Suprapubic skin (tissue), 3 donors: Measurements from ENCODE around the gene MAPK8IP2.

Experiments
- POLR2A ChIP-seq, 2 donors: fragments of 450-650 bp; IDR thresholded peaks; one replicate each; pipeline ENCODE4 v1.6.1; 2017; ENCODE audit warnings: antibody characterized with exemption in 2 of 2, mild to moderate bottlenecking in 2 of 2, moderate library complexity in 2 of 2
- TF ChIP-seq, protein P1 (sequence below), 2 donors: fragments of 200-600 bp in 1 of 2; fragments of 450-650 bp in 1 of 2; sonication (generic) in 1 of 2; IDR thresholded peaks; one replicate each; pipeline ENCODE4 v1.5.1; 2016 to 2019; ENCODE audit warnings: antibody characterized with exemption in 2 of 2, mild to moderate bottlenecking in 1 of 2, moderate library complexity in 1 of 2

DNA sequence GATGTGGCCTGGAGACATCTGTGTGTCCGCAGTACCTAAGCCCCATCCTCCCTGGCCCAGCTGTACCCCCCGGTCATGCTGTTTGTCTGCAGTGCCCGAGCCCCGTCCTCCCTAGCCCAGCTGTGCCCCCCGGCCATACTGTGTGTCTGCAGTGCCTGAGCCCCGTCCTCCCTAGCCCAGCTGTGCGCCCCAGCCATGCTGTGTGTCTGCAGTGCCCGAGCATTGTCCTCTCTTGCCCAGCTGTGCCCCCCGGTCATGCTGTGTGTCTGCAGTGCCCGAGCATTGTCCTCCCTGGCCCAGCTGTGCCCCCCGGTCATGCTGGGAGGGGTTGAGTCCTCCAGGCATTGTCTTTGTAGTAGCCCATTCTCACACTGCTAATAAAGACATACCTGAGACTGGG is 35.0 kb downstream of the MAPK8IP2 start:
- TF ChIP-seq, protein P1, sequence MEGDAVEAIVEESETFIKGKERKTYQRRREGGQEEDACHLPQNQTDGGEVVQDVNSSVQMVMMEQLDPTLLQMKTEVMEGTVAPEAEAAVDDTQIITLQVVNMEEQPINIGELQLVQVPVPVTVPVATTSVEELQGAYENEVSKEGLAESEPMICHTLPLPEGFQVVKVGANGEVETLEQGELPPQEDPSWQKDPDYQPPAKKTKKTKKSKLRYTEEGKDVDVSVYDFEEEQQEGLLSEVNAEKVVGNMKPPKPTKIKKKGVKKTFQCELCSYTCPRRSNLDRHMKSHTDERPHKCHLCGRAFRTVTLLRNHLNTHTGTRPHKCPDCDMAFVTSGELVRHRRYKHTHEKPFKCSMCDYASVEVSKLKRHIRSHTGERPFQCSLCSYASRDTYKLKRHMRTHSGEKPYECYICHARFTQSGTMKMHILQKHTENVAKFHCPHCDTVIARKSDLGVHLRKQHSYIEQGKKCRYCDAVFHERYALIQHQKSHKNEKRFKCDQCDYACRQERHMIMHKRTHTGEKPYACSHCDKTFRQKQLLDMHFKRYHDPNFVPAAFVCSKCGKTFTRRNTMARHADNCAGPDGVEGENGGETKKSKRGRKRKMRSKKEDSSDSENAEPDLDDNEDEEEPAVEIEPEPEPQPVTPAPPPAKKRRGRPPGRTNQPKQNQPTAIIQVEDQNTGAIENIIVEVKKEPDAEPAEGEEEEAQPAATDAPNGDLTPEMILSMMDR (IDR thresholded peaks at IDR 0.05), result no peak
- no peak for TF ChIP-seq POLR2A (IDR thresholded peaks at IDR 0.05)
